ENCODE data around the gene GRIA4. TPM values are rescaled to one million over a fixed set of nuclear protein-coding genes. Genes with fewer than 3 reads are reported as not detected.

The GRIA4 gene
- total RNA-seq, 1 donor from 2014 or later = 15.0 TPM

GRCh38 chr11:105790840-105791239 lies 181.0 kb downstream of the GRIA4 start:
- DNase-seq = no peak

DNA sequence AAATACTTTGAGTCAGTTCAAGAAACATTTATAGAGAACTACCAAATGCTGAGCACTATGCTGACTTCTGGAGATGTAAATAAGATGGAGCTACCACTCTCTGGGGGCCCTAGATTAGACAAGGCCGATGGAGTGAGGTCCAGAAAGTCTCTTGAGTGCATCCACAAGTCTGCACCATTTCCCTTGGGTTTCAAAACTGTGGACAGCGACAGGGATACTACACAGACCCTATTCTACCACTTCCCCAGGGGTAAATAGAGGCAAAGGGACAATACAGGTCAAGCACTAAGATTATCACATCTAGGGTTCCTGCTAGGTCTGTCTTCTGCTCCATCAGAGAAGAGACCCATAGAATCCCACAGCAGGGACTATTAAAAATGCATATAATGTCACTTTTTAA lies 183.2 kb downstream of the GRIA4 start:
- no peak for DNase-seq

DNA sequence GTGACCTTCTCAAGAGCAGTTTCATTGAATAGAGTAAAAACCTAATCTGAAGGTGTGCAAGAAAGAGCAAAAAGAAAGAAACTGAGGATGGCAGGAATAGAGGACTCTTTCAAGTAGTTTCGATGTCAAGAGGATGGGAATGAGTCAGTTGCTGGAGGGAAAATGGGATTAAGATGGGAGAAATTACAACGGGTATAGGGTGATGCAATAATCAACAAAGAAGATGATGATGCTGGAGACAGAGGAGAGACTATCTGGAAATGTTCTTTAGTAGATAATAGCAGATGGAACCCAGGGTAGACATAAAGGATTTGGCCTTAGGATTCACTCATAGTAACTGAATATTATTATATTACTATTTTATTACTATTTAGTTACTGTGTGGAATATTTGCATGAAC lies 189.4 kb downstream of the GRIA4 start:
- no peak for DNase-seq

DNA sequence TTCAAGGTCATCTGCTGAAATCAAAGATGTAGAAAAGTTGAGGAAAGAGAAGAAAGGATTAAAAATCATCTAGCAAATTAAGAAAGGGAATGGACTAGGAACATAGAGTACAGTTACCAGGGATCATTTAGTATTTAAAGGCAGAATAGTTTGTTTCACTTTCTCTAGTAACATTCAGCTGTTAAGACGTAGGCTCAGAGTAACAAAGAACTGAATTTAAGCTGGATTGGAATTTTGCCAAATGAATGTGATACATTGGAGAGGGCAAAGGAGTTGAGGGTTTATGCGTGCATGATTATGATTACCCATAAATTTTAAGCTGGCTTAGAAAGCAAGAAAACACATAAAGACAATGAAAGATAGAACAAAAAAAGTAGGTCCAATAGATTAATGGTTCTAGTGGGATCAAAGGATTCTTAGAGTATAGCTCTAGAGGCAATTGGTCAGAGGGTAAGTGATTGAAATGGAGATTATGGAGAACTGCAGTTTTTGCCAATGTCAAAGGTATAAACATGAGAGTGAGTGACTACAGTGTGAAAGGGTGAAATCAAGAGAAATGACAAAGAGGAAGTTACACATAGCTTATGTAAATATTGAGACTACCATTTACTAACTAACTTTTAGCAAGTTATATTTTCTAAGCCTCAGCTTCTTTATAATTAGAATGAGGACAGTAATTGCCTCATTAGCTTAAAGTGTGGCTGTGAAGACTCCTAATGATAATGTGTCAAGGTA lies 190.0 kb downstream of the GRIA4 start:
- no peak for DNase-seq

DNA sequence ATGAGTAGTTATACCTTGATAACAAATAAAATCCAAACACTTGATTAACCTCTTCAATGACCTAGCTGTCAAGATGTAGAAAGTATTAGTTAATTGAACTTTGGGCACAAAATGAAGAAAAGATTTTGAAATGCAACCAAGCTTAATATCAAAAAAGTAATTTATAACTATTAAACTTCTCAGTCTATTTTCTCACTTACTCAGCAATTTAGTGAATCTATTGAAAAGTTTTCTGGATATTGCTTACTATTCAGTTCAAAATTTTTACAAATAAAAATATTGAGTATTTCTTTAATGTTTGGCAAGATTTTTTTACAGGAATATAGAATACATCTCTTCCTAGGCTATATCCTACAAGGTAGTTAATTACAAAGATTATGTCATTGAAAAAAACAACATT lies 192.5 kb downstream of the GRIA4 start:
- DNase-seq = no peak

DNA sequence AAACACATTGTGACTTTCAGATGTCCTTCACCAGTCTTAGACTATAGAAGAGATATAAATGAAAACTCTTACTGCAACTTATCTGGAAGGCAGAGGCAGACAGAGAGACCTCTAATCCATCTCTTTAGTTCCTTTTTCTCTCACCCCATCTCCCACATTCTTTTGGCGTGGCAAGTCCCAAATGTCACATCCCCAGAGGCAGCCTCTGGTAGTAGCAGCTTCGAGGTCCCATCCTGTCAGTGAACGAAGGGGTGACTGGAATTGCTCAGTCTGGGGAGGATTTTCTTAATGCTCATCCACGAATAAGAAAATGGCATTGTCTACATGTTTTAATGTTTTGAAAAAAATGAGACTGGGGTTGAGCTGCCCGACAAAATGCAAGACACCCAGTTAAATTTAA lies 201.4 kb downstream of the GRIA4 start:
- DNase-seq = no peak

GRCh38 chr11:105821372-105821771 lies 211.5 kb downstream of the GRIA4 start:
- no peak for DNase-seq

GRCh38 chr11:105821781-105822180 lies 211.9 kb downstream of the GRIA4 start:
- no peak for DNase-seq

DNA sequence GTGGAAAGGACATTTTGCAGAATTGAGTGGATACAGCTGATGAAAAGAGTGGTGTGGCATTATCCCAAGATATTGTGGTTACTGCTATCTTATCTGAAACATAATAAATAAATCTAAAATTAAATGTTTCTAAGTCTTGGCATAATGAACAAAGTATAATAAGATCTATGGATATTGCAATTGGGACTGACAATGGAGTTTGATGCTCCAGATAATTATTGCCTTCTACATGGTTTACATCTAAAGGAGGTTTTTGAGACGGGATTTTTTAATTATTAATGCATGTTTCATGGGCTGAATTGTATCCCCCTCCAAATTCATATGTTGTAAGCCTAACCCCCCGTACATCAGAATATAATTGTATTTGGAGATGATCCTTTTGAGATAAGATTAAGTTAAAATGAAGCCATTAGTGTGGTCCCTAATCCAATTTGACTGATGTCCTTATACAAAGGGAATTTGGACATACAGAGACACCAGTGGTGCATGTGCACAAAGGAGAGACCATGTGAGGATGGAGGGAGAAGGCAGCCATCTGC lies 213.7 kb downstream of the GRIA4 start:
- DNase-seq = no peak

DNA sequence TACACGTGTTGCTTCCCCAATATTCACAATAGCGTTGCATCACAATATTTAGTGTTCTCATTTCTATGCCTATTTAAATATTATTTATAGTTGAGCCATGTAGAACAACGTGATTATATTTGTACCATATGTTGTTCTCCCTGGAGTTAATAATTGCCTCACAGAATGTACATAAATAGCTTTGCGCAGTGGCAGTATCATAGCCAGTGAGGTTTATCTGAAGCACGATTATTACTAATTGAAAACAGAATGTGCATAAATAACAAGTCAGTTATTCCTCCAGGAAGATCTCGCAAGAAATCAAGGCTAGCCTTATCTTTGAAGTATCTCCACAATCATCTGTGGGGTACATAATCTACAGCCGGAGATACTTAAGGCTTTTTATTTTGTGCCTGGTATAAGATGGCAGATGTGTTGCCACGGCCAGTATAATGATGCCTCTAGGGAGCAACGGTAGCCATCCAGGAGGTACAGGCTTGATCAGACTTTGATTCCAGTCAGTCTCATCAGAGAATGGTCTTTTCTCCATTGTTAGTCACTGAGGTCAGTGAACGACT lies 214.7 kb downstream of the GRIA4 start:
- DNase-seq = peak; percentile 73

GRCh38 chr11:105825141-105825540 lies 215.3 kb downstream of the GRIA4 start:
- DNase-seq = no peak

DNA sequence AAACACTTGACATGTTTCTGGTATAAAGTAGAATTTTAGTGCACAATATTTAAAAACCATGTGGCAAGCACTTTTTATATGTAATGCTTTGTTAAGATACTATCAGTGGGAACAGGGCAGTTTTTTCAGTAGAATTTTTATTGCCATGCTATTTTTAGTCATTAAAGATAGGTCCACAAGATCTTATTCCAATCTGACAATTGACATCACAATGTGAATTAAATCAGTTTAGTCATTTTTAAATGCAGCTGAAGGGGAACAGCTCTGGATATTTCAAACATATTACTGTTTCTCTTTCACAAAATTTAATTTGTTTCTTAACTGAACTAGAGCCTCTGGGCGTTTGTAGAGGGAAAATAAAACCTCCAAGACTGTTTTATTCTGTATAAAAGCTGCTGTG lies 218.0 kb downstream of the GRIA4 start:
- DNase-seq = no peak

GRCh38 chr11:105829084-105829483 lies 219.2 kb downstream of the GRIA4 start:
- no peak for DNase-seq

DNA sequence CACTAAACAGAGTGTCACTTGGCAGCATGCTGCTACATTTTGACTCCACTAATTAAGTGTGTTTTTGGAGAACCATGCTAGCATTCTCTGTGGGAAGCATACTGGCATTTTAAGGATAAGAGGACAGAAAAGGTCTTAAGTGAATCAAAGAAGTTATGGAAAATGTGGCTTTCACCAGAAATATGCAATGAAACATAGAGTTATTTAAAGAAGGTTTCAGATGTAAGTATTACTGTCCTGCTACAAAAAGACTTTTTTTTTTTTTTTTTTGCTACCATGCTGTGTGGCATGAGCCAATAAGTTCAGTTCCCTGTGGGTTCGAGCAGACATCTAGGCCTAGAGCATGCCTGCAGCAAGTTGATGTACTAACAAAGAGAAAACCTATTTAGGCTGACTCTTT lies 224.6 kb downstream of the GRIA4 start:
- no peak for DNase-seq

GRCh38 chr11:105838668-105839384 lies 229.0 kb downstream of the GRIA4 start:
- no peak for DNase-seq

DNA sequence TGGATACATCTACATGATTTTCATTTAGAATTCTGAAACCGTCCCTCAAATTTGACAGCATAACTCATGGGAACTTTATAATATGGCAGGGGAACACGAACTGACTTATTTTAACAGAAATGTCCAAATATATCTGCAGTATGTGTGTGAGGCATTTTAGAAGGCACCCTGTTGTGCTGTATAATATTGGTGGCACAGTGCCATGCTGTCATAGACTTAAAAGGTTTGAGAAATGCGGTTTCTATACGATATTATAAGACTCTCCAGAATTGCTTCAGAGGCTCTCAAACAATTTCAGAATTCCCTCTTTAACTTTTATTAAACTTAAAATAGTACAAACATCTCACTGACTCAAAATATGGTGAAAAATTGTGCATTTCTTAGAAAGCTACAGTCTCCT lies 230.5 kb downstream of the GRIA4 start:
- no peak for DNase-seq

- DNase-seq = no peak
These were observed 242.5 kb downstream of the GRIA4 start for GRCh38 chr11:105852403-105852802.

GRCh38 chr11:105854269-105854668 lies 244.4 kb downstream of the GRIA4 start:
- no peak for DNase-seq

- DNase-seq = no peak
These were observed 247.1 kb downstream of the GRIA4 start for GRCh38 chr11:105856954-105857353.

- no peak for DNase-seq
These were observed 247.9 kb downstream of the GRIA4 start for GRCh38 chr11:105857728-105858127.

- peak; percentile 24 for DNase-seq
These were observed 249.0 kb downstream of the GRIA4 start for GRCh38 chr11:105858841-105859240.

GRCh38 chr11:105860105-105860504 lies 250.2 kb downstream of the GRIA4 start:
- no peak for DNase-seq

DNA sequence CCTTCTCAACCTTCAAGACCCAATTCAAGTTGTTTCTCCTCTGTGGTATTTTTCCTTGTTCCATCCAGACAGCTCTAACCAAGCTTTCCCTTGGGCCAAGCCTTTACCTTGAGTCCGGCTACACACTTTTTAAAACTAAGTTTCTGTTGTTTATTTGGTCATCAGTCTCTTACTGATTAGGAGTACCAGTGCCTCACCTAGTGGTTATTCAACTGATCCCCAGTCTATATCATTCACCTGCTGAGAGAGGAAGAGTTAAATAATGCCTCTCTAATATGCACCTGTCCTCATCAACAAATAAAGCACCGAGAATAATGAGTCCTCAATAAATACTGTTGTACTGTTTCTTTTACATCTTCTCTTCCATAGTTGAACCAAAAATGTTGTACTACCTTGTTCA lies 251.4 kb downstream of the GRIA4 start:
- DNase-seq = no peak
